Activated CD8-positive, alpha-beta memory T cell treated with anti-CD3 and anti-CD28 coated beads, Interleukin-2, amount 50 U/mL, for 4 hours (primary cell): ENCODE results near the gene KBTBD12.
"Not testable (repeated sequence)": the region's sequence is repeated elsewhere in the genome, so short reads cannot be mapped to it uniquely, and the experiment has no call there.

ENCODE experiments used
- DNase-seq: peaks from one replicate; pipeline ENCODE4 v3.0.0-alpha.2; 2020

KBTBD12 gene

GRCh38 chr3:127903611-127904375 lies 11.2 kb upstream of the KBTBD12 start:
- no peak for DNase-seq

GRCh38 chr3:127905556-127905955 lies 9.5 kb upstream of the KBTBD12 start:
- DNase-seq: no peak

DNA sequence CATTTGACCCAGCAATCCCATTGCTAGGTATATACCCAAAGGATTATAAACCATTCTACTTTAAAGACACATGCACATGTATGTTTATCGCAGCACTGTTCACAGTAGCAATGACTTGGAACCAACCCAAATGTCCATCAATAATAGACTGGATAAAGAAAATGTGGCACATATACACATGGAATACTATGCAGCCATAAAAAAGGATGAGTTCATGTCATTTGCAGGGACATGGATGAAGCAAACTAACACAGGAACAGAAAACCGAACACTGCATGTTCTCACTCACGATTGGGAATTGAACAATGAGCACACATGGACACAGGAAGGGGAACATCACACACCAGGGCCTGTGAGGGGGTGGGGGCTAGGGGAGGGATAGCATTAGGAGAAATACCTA lies 8.4 kb upstream of the KBTBD12 start:
- not testable (repeated sequence) for DNase-seq

DNA sequence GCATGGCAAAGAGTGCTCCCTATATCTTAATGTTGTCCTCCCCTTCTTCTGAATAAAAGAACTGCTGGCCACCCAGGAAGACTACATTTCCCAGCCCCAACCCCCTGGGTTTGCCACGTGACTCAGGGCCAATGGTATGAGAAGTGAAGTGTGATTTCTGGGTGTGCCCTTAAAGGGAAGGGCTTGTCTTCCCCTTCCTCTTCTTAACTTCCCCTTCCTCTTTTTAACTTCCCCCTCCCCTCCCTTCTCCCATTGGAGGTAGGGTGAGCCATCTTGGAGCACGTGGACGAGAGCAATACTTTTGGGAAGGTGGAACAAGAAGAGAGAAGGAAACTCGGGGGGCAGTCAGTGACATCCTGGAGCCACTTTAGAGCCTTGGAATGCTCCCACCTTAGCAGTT lies 6.8 kb upstream of the KBTBD12 start:
- no peak for DNase-seq

GRCh38 chr3:127908951-127909350 lies 6.1 kb upstream of the KBTBD12 start:
- no peak for DNase-seq

DNA sequence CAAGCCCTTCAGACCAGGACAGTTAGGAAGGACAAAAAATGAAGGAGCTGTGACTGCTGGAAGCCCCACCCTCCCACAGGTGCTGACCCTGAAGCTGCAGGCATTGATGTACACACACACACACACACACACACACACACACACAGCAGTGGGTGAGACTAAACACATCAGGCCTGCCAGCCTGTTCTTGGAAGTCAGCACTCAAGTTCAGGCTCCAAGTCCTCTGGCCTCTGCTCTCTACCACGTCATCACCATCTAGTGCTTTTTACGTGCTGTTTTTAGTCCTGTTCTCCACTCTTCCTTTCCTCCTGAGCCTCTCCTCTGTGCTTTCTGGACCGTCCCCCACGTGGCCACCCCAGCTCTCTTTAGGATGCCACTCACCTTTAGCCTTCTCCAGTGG lies 5.4 kb upstream of the KBTBD12 start:
- DNase-seq: no peak

DNA sequence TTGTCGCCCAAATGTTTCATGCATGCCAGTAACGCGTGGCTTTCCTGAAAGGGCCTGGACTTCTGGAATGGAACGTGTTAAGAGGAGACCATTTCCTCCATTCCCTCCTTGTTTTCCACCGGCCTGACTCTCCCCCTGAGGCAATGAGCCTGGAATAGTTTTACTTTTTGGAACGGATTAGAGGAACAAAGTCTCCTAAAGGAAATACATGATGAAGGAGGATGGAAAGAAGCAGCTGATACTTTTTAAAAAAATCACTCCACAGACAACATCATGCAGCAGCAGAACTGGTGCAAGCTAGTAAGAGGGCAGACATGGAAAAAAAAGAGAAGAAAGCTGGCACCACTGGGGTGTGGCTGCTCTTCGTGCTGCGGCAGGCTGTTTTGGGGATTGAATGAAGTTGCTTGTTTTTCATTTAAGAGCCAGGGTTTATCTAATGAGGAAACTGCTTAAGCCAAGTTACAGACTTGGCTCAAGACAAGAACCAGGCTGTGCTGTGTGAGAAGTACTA lies 3.6 kb upstream of the KBTBD12 start:
- no peak for DNase-seq

GRCh38 chr3:127913841-127914240 lies 1.2 kb upstream of the KBTBD12 start:
- DNase-seq: not testable (repeated sequence)

DNA sequence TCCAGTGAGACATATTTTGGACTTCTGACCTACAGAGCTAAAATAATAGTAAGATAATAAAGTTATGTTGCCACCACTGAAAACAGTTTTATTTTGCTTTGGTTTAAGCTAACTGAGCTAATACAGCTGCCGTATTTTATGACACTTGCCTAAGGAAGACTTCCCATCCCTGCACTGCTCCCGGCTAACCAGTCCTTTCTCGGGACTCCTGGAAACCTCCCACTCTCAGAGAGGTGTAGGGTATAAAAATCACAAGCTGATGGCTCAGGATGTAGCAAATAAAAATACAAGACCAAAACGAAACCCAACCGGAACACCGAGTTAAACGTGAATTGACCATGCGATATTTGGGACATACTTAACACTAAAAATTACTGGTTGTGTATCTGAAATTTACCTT lies 448 bp upstream of the KBTBD12 start:
- DNase-seq: no peak

- no peak for DNase-seq
Measured at GRCh38 chr3:127915937-127916493, 983 bp downstream of the KBTBD12 start.

GRCh38 chr3:127920738-127921137 lies 5.7 kb downstream of the KBTBD12 start:
- no peak for DNase-seq

GRCh38 chr3:127923611-127924010 lies 8.6 kb downstream of the KBTBD12 start:
- no peak for DNase-seq

DNA sequence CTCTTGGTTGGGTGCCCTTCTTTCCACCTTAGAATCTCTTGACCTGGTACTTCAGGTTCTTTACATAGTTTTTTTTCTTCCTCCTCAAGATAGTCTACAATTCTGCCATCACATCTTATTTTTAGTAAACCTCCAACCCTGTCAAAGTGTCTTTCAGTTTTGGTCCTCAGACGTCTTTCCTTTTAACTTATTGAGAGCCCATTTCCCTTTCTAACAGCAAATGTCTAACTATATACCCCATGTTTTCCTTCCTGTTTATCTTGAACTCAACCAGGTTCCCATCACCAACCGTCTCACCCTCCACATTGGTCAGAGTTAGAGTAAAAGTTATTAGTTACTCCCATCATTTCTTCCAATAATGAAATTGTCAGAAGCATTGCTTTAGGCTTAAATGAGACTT lies 10.4 kb downstream of the KBTBD12 start:
- DNase-seq: no peak

GRCh38 chr3:127927829-127928604 lies 13.0 kb downstream of the KBTBD12 start:
- DNase-seq: no peak

DNA sequence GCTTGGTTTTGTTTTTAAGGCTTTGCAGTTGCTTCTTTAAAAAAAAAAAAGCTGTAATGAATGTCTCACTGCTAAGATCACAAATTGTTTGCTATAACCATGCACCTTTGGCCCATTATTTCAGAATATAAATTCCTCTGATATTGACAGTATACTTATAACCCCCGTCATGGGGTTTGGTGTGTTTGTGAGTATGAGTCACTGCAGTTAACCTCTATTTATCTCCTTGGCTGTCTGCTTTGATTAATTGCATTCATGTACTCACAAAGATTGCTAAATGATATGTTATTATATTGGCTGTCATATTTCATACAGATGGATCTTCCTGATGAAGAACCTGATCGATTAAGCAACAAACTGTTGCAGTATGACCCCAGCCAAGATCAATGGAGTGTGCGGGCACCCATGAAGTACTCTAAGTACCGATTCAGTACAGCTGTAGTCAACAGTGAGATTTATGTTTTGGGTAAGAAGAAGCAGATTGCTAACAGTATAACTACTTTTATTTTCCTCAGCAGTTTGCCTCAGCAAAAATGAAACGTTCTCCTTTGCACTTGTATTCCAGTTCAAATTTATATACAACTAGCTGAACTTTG lies 14.9 kb downstream of the KBTBD12 start:
- DNase-seq: no peak

- no peak for DNase-seq
Measured at GRCh38 chr3:127933396-127933795, 18.4 kb downstream of the KBTBD12 start.

DNA sequence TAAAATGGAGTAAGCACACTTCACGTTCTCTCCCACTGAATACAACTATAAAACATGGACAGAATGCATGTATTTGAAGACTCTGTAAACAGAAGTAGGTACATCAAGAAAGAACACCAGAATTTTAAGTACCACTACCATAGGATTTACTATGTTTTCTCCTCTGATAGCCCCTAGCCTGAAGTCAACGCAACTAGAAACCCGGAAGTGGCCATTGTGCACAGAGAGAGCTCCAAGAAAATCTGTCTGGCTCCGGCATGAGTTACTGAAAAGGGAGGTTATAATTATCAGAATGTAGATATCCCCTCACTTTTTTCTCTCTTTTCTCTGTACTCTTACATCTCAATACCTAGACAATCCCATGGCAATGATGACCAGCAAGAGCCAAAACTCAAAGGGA lies 23.8 kb downstream of the KBTBD12 start:
- DNase-seq: no peak

GRCh38 chr3:127940116-127940515 lies 25.1 kb downstream of the KBTBD12 start:
- DNase-seq: no peak

DNA sequence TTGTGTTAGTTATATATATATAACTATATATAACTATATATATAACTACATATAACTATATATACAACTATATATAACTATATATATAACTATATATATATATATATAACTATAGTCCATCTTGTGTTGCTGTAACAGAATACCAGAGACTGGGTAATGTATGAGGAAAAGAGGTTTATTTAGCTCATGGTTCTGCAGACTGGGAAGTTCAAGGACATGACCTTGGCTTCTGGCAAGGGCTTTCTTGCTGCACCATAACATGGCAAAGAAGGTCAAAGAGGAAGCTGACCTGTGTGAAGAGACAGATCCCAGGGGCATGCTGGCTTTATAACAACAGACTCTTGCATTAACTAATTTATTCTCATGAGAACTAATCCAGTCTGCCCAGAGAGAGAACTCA lies 27.6 kb downstream of the KBTBD12 start:
- no peak for DNase-seq

- no peak for DNase-seq
Measured at GRCh38 chr3:127948211-127948610, 33.2 kb downstream of the KBTBD12 start.

DNA sequence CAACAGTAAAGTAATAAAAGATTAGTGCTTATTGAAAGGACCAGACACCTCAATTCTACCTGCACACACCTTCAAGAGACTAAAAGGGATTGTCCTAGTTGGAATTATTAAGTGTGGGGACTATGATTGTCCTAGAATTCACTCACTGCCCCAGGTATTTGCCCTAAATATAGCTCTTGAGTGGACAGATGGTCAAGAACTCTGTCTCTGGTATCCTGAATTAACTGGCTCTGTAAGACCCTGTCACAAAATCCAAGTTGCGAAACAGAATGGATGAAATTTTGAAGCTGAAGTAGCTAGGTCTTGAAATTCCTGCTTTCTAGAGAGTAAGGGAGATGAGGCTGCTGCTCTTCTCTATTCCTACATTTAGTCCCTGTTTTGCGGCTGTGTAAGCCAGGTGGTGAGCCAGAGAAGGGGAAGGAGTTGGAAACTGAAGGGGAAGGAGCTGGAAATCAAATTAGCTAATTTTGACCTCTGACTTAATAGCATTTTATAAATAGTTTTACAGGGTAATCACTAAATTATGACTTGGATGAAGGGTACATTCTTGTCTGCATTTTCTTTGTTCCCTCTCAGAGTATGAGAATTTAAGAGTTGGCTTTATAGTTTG lies 34.5 kb downstream of the KBTBD12 start:
- DNase-seq: no peak

GRCh38 chr3:127951276-127951675 lies 36.2 kb downstream of the KBTBD12 start:
- no peak for DNase-seq
